GM06990 (cell line): ENCODE measurements around the gene CLASRP.
"Not testable (repeated sequence)": the region's sequence is repeated elsewhere in the genome, so short reads cannot be mapped to it uniquely, and the experiment has no call there.

Experiments
- DNase-seq: peaks from one replicate; pipeline ENCODE4 v3.0.0-alpha.2; 2011; ENCODE audit not compliant: insufficient read length; ENCODE audit errors: extremely low read depth
- H3K27me3 ChIP-seq: replicated peaks from 2 replicates; pipeline ENCODE4 v1.6.0; 2011; ENCODE audit warnings: low read length; ENCODE audit not compliant: control insufficient read depth, insufficient read depth
- H3K36me3 ChIP-seq: 2 replicates; pipeline ENCODE4 v1.5.1; 2011; ENCODE audit warnings: low read length; ENCODE audit not compliant: control insufficient read depth, insufficient read depth
- H3K4me3 ChIP-seq: replicated peaks from 2 replicates; pipeline ENCODE4 v1.5.1; 2011; ENCODE audit warnings: low read depth, mild to moderate bottlenecking, control low read depth, low read length
- TF ChIP-seq, protein P1 (sequence below): IDR thresholded peaks from 2 replicates; pipeline ENCODE4 v1.5.1; 2011; ENCODE audit warnings: low read length, control low read depth, mild to moderate bottlenecking, inconsistent platforms; ENCODE audit not compliant: insufficient read depth, poor library complexity, severe bottlenecking

The CLASRP gene

GRCh38 chr19:45117167-45117594 is 78.3 kb downstream of the CLASRP start:
- peak; percentile 78 for DNase-seq
- Histone ChIP-seq H3K27me3 (no peaks in the 10 kb centered on the region), H3K36me3 (no peaks in the 10 kb centered on the region; the same call in 1 of the 2 replicates), H3K4me3 (no peak overlapping the region)
- TF ChIP-seq, protein P1, sequence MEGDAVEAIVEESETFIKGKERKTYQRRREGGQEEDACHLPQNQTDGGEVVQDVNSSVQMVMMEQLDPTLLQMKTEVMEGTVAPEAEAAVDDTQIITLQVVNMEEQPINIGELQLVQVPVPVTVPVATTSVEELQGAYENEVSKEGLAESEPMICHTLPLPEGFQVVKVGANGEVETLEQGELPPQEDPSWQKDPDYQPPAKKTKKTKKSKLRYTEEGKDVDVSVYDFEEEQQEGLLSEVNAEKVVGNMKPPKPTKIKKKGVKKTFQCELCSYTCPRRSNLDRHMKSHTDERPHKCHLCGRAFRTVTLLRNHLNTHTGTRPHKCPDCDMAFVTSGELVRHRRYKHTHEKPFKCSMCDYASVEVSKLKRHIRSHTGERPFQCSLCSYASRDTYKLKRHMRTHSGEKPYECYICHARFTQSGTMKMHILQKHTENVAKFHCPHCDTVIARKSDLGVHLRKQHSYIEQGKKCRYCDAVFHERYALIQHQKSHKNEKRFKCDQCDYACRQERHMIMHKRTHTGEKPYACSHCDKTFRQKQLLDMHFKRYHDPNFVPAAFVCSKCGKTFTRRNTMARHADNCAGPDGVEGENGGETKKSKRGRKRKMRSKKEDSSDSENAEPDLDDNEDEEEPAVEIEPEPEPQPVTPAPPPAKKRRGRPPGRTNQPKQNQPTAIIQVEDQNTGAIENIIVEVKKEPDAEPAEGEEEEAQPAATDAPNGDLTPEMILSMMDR: no peak

- no peak for DNase-seq
- no peaks in the 10 kb centered on the region; the same call in 1 of the 2 replicates for H3K36me3 ChIP-seq
- no peaks in the 10 kb centered on the region for H3K27me3 ChIP-seq
- TF ChIP-seq, protein P1: no peak
- H3K4me3 ChIP-seq: no peak overlapping the region
Measured at GRCh38 chr19:45117671-45118070, 78.8 kb downstream of the CLASRP start.

- TF ChIP-seq, protein P1: no peak
- Histone ChIP-seq H3K4me3 (no peak overlapping the region), H3K36me3 (no peaks in the 10 kb centered on the region; the same call in 1 of the 2 replicates), H3K27me3 (no peaks in the 10 kb centered on the region)
- no peak for DNase-seq
Measured at GRCh38 chr19:45118106-45118505, 79.3 kb downstream of the CLASRP start.

- H3K27me3 ChIP-seq, H3K36me3 ChIP-seq: not testable (repeated sequence)
- H3K4me3 ChIP-seq: peak overlapping the region; percentile 26
- DNase-seq: peak; percentile 70
Measured at GRCh38 chr19:45118591-45119355, 79.9 kb downstream of the CLASRP start.

- no peak overlapping the region for H3K4me3 ChIP-seq
- no peak for DNase-seq
- TF ChIP-seq, protein P1: no peak
- no peaks in the 10 kb centered on the region for H3K27me3 ChIP-seq
- H3K36me3 ChIP-seq: no peaks in the 10 kb centered on the region
Measured at GRCh38 chr19:45119582-45119981, 80.7 kb downstream of the CLASRP start.
